Loucy (cell line): ENCODE measurements around the gene ARL17B.
"Not testable (repeated sequence)": the region's sequence is repeated elsewhere in the genome, so short reads cannot be mapped to it uniquely, and the experiment has no call there.

Experiments used
- H2AFZ ChIP-seq: fragments of 200-600 bp; sonication (generic); 2 replicates; pipeline ENCODE4 v1.6.0; 2016; ENCODE audit warnings: antibody characterized with exemption, mild to moderate bottlenecking, low read length, moderate library complexity
- H3F3A ChIP-seq: fragments of 200-600 bp; 2 replicates; pipeline ENCODE4 v1.6.0; 2016; ENCODE audit warnings: antibody characterized with exemption, low read depth, mild to moderate bottlenecking
- H3K27me3 ChIP-seq: fragments of 200-600 bp; sonication (generic); 2 replicates; pipeline ENCODE4 v1.6.1; 2014; ENCODE audit warnings: low read length, mild to moderate bottlenecking; ENCODE audit not compliant: insufficient read depth, poor library complexity, severe bottlenecking
- H3K36me3 ChIP-seq: fragments of 200-600 bp; sonication (generic); 2 replicates; pipeline ENCODE4 v1.6.1; 2016; ENCODE audit warnings: low read length; ENCODE audit not compliant: insufficient read depth
- H3K4me1 ChIP-seq: fragments of 200-600 bp; sonication (generic); 2 replicates; pipeline ENCODE4 v1.5.1; 2014; ENCODE audit warnings: low read length, mild to moderate bottlenecking; ENCODE audit not compliant: insufficient read depth, poor library complexity, severe bottlenecking
- H3K4me2 ChIP-seq: fragments of 200-600 bp; sonication (generic); 2 replicates; pipeline ENCODE4 v1.6.0; 2014; ENCODE audit warnings: antibody characterized with exemption, low read length, low read depth, mild to moderate bottlenecking; ENCODE audit not compliant: poor library complexity, severe bottlenecking
- H3K4me3 ChIP-seq: fragments of 200-600 bp; sonication (generic); 2 replicates; pipeline ENCODE4 v1.5.1; 2014; ENCODE audit warnings: low read length, mild to moderate bottlenecking, mixed read lengths; ENCODE audit not compliant: poor library complexity, severe bottlenecking
- H3K79me2 ChIP-seq: fragments of 200-600 bp; sonication (generic); 2 replicates; pipeline ENCODE4 v1.6.1; 2014; ENCODE audit warnings: low read length; ENCODE audit not compliant: insufficient read depth
- H3K9ac ChIP-seq: fragments of 200-600 bp; sonication (generic); 2 replicates; pipeline ENCODE4 v1.6.0; 2014; ENCODE audit warnings: mild to moderate bottlenecking, low read depth, low read length, moderate library complexity; ENCODE audit not compliant: poor library complexity, severe bottlenecking
- H3K9me2 ChIP-seq: fragments of 200-600 bp; sonication (generic); replicated peaks from 2 replicates; pipeline ENCODE4 v1.6.1; 2016; ENCODE audit warnings: low read depth, low read length, mixed read lengths
- H3K9me3 ChIP-seq: fragments of 200-600 bp; sonication (generic); 2 replicates; pipeline ENCODE4 v1.6.1; 2014; ENCODE audit warnings: mild to moderate bottlenecking, antibody characterized with exemption, low read length, low read depth; ENCODE audit not compliant: insufficient read depth
- H4K20me1 ChIP-seq: fragments of 200-600 bp; sonication (generic); 2 replicates; pipeline ENCODE4 v1.6.0; 2014; ENCODE audit warnings: antibody characterized with exemption, low read length, mild to moderate bottlenecking; ENCODE audit not compliant: insufficient read depth, poor library complexity, severe bottlenecking

The ARL17B gene

GRCh38 chr17:46393702-46394101, 32.1 kb upstream of the ARL17B start:
- H4K20me1 ChIP-seq, H3K4me2 ChIP-seq, H2AFZ ChIP-seq, H3K9me3 ChIP-seq, H3K27me3 ChIP-seq, H3K9me2 ChIP-seq, H3K79me2 ChIP-seq, H3K9ac ChIP-seq, H3K36me3 ChIP-seq, H3K4me3 ChIP-seq, H3F3A ChIP-seq, H3K4me1 ChIP-seq: not testable (repeated sequence)

GRCh38 chr17:46385491-46385890, 23.9 kb upstream of the ARL17B start:
- not testable (repeated sequence) for H3K4me2 ChIP-seq, H3K9ac ChIP-seq, H3K9me2 ChIP-seq, H3K79me2 ChIP-seq, H3F3A ChIP-seq, H3K9me3 ChIP-seq, H3K36me3 ChIP-seq, H3K4me1 ChIP-seq, H3K27me3 ChIP-seq, H4K20me1 ChIP-seq, H2AFZ ChIP-seq, H3K4me3 ChIP-seq

- not testable (repeated sequence) for H3K9me3 ChIP-seq, H3K79me2 ChIP-seq, H3K36me3 ChIP-seq, H3K4me1 ChIP-seq, H4K20me1 ChIP-seq, H3F3A ChIP-seq, H3K4me3 ChIP-seq, H3K9me2 ChIP-seq, H3K4me2 ChIP-seq, H3K9ac ChIP-seq, H2AFZ ChIP-seq, H3K27me3 ChIP-seq
Observed at GRCh38 chr17:46383118-46383517, 21.6 kb upstream of the ARL17B start.

- H3K9ac ChIP-seq, H3K9me2 ChIP-seq, H3K36me3 ChIP-seq, H3K4me3 ChIP-seq, H2AFZ ChIP-seq, H3K4me1 ChIP-seq, H3K9me3 ChIP-seq, H3K4me2 ChIP-seq, H3K79me2 ChIP-seq, H3K27me3 ChIP-seq, H3F3A ChIP-seq, H4K20me1 ChIP-seq: not testable (repeated sequence)
Observed at GRCh38 chr17:46373418-46373817, 11.9 kb upstream of the ARL17B start.

GRCh38 chr17:46372236-46373229, 11.0 kb upstream of the ARL17B start:
- not testable (repeated sequence) for H4K20me1 ChIP-seq, H3K79me2 ChIP-seq, H3K9me3 ChIP-seq, H3K9me2 ChIP-seq, H3K9ac ChIP-seq, H3K4me1 ChIP-seq, H3K36me3 ChIP-seq, H2AFZ ChIP-seq, H3K4me3 ChIP-seq, H3F3A ChIP-seq, H3K4me2 ChIP-seq, H3K27me3 ChIP-seq

- H3F3A ChIP-seq, H2AFZ ChIP-seq, H4K20me1 ChIP-seq, H3K36me3 ChIP-seq, H3K79me2 ChIP-seq, H3K9ac ChIP-seq, H3K9me2 ChIP-seq, H3K4me2 ChIP-seq, H3K27me3 ChIP-seq, H3K9me3 ChIP-seq, H3K4me1 ChIP-seq, H3K4me3 ChIP-seq: not testable (repeated sequence)
Observed at GRCh38 chr17:46367520-46367919, 6.0 kb upstream of the ARL17B start.

- not testable (repeated sequence) for H3K36me3 ChIP-seq, H2AFZ ChIP-seq, H3K4me2 ChIP-seq, H3K4me1 ChIP-seq, H3F3A ChIP-seq, H3K9me3 ChIP-seq, H4K20me1 ChIP-seq, H3K9me2 ChIP-seq, H3K27me3 ChIP-seq, H3K9ac ChIP-seq, H3K79me2 ChIP-seq
- peak overlapping the region; percentile 32 for H3K4me3 ChIP-seq
Observed at GRCh38 chr17:46361145-46361735, 326 bp downstream of the ARL17B start.
